Measurements from ENCODE around the gene UTP4.
"Not testable (repeated sequence)": the region's sequence is repeated elsewhere in the genome, so short reads cannot be mapped to it uniquely, and the experiment has no call there.

Gene UTP4

DNA sequence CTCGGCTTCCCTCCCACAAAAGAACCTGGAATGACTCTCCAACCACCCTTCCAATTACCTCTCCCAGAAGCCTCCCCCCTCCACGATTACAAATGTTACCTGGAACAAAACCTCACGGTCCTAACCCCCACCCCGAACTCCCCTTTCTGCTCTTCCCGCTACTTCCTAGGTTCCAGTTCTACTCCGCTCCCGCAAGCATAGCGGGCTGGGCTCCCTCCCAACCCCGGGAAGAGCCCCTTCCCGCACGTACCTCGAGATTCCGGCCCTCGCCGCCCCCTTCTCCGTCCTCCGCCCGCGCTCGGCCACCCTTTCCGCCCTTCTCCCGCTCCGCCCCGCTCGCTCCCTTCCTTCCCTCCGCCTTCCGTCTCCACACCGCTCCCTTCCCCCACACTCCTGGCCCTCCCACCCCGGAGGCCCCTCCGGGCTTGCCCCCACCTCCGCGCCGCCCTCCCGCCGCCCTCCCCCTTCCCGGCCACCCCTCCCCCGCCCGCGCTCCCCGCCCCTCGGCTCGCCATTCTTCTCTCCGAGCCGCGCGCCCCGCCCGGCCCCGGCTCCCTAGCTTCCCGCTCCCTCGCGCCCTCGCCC, 518 bp upstream of the UTP4 start:
- peak; percentile 69 for DNase-seq

DNA sequence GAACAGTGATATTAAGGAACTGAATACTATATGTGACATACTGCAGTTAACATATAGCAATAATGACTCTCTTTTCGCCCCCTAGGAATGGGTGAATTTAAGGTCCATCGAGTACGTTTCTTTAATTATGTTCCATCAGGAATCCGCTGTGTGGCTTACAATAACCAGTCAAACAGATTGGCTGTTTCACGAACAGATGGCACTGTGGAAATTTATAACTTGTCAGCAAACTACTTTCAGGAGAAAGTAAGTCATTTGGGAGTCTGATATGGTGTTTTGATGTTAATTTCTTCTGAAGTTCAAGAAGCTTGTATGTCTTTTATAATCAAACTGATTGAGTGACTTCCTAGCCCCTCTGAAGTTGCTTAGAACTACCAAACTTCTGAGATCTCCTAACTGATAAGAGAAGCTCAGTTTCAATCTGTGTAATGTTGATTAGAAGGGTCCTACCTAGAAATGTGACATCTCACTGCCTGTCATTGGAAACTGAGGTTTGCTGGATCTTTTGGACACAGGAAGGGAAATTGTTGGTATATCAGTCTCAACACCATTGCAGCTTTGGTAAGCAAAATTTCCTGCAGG, 1.0 kb downstream of the UTP4 start:
- no peak for DNase-seq

DNA sequence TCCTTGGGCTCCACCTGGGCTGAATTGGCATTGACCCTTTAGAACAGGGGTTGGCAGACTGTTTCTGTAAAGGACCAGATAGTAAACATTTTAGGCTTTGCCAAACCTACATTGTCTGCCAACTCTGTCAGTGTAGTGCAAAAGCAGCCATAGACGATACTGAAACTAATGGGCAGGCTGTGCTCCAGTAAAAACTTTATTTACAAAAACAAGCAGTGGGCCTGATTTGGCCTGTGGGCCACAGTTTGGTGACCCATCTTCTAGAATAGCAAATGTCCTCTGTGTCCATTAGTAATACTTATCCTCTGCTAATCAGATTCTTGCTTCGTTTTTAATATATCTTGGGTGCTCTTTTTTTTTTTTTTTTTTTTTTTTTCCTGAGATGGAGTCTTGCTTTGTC, 6.2 kb downstream of the UTP4 start:
- DNase-seq = no peak

DNA sequence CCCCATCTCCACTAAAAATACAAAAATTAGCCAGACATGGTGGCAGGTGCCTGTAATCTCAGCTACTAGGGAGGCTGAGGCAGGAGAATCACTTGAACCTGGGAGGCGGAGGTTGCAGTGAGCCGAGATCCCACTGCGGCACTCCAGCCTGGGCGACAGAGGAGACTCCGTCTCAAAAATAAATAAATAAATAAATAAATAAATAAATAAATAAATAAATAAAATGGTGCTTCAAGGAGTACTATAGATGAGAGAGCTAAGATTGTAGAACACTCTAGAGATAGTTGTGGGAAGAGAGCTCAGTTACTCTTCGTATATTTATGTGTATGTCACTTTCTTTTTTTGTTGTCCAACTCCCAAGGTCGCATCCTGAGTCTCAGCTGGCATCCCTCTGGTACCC, 7.0 kb downstream of the UTP4 start:
- not testable (repeated sequence) for DNase-seq

DNA sequence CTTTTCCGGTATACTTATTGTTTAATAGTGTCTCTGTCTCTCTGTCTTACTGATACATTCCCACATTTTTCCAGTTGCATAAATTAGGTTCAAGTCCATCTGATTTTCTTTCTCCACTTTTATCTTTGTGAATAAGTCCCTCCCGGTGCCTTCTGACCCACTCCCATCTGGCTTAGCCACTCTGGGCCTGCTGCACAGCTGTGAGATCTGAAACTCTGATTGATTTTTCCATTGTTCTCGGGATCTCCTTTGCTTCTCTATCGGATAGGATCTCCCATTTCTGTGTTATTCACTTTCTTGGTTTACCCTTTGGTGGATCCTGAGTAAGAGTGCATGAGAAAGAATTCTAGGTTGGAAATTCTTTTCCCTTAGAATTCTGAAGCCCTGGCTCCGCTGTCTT, 8.6 kb downstream of the UTP4 start:
- DNase-seq = no peak

DNA sequence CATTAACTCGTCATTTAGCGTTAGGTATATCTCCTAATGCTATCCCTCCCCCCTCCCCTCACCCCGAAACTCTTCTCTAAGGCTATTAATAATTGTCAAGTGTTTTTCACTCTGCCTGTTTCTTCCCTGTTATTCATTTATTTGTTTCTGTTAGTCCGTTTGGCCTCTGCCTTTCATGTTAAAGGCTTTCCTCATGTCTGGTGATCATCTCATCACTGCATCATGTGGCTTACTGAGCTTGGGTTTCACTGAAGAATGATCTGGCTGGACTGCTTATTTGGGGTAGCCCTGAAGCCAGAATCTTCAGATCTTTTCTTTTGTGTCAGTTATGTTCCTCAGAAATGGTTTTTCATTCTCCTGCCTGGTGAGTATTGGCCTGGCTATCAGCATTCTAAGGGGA, 9.5 kb downstream of the UTP4 start:
- no peak for DNase-seq

DNA sequence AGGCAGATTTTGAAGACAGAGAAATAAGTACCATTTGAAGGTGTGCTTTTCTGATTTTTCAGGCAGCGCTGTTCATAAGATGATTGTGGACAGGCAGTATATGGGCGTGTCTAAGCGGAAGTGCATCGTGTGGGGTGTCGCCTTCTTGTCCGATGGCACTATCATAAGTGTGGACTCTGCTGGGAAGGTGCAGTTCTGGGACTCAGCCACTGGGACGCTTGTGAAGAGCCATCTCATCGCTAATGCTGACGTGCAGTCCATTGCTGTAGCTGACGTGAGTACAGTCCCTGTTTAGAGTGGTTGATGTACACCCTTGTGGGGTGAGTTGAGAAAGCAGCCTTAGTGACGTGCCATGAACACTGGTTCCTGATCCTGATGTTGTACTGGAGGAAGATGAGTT, 10.7 kb downstream of the UTP4 start:
- DNase-seq = no peak

DNA sequence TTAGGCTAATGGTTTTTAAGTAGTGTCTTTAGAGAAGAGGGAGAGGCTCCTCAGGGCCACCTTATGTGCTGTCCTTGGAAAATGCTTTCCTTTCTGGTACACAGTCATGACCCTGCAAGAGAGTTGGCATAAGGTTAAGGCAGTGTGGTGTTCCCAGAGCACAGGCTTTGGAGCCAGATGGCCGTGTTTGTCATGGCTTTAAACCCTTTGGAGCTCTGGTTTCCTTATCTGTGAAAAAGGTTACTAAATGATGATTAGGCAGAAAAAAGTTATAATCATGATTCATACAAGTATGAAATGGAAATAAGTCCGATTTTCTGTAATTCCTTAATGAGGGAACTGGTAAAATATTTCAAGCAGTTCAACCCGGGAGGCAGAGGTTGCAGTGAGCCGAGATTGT, 13.2 kb downstream of the UTP4 start:
- DNase-seq = no peak

DNA sequence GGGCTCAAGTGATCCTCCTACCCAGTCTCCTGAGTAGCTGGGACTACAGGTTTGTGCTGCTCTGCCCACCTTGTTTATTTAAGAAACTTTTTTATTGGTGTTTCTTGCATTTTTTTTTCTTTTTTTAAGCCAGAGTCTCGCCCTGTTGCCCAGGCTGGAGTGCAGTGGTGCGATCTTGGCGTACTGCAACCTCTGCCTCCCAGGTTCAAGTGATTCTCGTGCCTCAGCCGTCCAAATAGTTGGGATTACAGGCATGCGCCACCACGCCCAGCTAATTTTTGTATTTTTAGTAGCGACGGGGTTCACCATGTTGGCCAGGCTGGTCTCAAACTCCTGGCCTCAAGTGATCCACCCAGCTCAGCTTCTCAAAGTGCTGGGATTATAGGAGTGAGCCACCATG, 17.2 kb downstream of the UTP4 start:
- not testable (repeated sequence) for DNase-seq

DNA sequence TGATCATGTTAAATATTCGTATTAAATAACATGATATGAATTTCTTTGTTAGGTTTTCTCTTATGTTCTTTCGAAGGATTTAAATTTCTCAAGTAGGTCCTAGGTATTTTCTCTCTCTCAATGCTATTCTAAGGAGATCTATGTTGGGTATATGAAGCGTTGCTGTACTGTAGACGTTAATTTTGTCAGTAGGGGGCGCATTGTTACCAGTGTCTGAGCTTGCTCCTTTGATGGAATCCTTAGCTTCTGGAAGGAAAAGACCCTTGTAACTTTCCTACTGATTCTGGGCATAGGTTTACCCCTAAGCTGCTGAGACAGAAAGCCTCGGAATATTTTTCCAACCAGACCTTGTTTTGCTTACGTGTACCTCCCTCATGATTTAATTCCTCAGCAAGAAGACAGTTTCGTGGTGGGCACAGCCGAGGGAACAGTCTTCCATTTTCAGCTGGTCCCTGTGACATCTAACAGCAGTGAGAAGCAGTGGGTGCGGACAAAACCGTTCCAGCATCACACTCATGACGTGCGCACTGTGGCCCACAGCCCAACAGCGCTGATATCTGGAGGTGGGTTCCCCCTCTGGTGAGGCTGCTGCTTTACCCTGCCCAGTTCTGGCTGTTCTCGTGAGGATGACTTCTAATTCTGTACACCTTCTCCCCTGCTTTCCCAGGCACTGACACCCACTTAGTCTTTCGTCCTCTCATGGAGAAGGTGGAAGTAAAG, 17.9 kb downstream of the UTP4 start:
- peak; percentile 23 for DNase-seq

DNA sequence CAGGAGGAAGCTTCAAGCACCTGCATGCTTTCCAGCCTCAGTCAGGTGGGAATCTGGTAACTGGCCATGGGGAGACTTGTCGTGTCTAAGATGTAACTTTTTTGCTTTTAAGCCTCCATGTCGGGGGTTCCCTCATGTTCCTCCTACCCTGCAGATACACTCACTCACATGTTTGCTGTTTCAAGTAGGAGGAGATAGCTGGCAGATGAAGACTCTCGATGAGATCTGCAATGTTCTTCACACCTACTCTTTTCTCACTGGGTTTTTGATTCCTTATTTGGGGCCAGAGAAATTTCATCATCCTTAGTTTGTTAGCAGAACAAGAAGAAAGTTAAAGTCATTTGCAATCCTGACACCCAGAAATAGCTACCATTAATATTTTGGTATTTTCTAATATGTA, 24.7 kb downstream of the UTP4 start:
- DNase-seq = no peak

DNA sequence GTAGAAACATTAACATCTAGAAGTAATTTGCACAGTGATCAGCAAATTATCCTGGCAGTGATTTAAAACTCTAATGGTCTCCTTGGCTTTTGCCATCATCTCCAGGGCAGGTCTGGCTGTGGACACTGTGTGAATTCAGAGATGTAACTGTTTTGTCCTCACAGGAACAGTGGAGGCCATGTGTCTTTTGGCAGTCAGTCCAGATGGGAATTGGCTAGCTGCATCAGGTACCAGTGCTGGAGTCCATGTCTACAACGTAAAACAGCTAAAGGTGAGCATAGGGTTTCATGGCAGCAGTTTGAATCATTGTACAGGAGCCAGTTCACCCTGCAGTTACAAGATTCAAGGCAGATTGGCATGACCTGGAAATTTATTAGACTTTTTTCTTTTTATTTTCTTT, 27.7 kb downstream of the UTP4 start:
- no peak for DNase-seq

DNA sequence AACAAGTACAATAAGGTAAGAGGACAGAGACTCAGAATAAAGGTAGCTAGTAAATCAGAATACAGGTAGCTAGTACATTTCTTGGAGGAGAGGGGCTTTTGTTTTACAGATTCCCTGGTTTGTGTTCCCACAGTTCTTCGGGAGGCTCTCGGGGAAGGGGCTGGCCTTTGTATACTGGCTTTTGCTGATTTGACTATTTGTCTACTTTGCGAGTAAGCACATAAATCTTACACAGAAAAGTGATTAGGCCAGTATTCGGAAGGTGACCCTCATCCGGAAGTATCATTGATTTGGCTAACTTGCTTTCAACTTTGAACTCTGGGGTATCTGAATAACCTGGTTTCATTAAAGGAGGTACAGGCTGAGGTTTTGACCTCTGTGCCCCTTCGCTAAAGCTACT, 33.1 kb downstream of the UTP4 start:
- DNase-seq = no peak

DNA sequence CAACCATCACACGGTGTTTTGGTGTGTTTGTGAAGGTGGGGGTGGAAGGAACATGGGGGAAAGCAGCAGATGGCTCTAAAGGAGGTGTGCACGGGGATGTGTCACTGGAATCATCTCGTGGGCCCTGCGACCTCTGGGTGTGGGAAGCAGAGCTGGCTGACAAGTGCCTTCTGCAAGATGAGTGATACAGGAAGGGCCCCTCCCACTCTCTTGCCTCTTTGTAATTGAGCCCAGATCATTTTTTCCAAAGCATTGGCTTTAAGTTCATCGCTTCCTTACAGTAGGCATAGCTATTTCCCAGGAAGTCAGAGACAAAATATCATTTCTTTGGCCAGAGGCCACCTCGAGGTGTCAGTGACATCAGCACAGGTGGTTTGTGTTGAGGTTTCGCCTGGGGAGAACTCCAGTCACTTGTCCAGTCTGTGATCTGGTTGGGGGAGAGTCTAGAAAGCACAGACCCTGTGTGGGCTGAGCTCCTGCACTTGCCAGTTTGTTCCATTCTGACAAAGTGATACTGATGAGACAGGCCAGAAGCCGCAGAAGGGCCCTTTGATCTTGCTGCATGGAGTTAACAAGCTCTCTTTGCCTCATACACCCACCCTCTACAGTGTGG, 33.9 kb downstream of the UTP4 start:
- DNase-seq = no peak

DNA sequence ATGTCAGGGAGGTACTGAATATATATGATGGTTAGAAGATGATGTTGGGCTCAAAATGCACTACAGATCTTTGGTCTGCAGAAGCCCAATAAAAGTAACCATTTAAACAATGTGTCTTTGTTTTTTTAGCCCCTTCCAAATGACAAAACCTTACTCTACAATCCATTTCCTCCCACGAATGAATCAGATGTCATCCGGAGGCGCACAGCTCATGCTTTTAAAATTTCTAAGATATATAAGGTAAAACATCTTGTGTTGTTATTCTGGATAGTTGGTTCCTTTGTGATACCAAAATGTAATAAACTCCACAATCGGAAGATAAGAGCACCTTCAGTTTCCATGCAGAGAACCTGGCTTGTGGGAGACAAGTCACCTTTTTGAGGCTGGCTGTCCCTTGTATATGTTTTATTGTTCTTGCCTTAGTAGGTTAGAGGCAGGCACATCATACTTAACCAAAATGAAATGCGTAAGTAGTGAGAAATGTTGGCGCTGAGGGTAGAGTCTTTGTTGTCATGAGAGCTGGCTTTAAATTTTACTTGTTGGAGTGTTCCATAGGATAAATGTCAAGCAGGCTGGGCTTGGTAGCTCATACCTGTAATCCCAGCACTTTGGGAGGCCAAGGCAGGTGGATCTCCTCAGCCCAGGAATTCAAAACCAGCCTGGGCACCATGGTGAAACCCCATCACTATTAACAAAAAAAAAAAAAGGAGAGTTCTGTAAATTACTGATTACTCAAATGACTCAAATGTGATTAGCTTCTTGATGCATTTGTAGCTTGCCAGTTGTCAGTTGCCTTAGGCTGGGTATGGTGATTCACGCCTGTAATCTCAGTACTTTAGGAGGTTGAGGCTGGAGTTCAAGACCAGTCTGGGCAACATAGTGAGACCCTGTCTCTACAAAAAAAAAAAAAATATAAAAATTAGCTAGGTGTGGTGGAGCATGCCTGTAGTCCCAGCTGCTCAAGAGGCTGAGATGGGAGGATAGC, 34.8 kb downstream of the UTP4 start:
- DNase-seq = no peak

DNA sequence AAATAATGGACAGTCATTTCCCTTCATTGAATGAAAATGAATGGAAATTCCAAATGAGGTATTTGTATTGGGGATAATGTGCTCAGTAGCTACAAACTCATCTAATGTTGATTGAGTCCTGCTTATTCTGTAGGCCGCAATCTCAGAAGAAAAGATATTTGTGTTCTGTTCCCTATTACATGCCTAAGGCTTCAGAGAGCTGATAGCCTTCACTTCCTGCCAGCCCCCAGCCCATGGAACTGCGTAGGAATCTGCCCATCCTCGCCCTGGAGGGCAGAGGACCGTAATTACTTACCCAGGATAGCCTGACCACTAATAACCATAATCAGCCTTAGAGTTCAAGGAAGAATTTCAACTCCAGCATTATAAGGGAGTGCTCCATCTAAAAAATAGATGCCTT, 36.6 kb downstream of the UTP4 start:
- no peak for DNase-seq

DNA sequence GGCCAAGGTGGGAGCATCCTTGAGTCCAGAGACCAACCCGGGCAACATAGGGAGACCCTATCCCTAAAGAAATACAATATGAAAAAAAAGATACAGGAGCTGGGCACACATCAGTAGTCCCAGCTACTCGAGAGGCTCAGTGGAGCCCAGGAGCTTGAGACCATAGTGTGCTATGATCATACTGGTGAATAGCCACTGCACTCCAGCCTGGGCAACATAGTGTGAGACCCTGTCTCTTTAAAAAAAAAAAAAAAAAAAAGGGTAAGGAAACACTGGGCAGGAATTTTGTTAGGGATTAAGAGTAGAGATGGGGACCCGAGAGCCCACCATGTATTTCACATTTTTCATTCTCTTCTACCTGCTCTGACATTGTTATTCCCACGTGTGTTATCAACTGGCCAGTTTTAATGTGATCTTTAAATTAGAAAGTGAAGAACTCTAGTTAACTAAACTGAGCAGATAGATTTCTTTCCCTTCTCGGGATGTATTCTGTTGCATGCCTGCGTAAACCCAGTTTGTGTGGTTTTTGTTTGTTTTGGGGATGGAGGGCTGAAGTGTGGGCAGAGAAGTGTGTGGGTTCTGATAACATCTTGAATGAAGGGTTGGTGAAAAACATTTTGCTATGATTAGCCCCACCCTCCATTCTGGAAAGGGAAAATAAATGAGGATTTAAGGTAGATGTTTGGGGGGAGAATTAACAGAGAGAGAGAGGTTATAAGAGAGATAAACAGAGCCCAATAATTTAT, 37.3 kb downstream of the UTP4 start:
- DNase-seq = no peak

DNA sequence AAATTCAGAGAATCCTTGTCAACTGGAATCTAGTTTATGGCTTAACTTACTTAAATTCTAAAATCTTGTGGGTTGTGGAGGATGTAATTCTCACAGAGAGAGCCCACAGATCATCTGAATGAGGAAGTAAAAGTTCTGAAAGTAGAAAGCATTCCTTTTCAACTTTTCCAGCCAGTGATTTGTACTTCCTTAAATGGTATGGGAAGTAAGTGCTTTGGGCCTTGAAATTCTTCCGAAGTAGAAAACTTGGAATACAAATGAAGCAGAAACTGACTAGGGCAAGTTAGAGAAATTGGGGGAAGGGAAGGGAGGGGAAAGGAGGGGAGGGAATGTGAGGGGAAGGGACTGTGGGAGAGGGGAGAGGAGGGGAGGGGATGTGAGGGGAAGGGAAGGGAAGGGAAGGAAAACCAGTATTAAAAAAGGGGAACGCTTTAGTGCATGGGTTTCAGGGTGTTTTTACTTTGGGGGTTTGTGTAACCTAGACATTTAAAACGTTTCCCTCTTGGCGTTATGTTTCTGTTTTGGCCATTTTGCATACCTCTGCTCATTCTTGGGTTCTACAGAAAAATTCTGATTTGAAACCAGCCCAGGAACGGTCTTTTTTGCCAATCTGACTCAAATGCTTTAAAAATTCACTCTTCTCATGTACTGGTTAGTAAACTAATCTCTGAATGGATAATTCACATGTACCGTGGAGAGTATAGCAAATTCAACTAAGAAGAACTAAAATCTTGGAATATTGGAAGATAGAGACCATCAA, 39.1 kb downstream of the UTP4 start:
- no peak for DNase-seq

DNA sequence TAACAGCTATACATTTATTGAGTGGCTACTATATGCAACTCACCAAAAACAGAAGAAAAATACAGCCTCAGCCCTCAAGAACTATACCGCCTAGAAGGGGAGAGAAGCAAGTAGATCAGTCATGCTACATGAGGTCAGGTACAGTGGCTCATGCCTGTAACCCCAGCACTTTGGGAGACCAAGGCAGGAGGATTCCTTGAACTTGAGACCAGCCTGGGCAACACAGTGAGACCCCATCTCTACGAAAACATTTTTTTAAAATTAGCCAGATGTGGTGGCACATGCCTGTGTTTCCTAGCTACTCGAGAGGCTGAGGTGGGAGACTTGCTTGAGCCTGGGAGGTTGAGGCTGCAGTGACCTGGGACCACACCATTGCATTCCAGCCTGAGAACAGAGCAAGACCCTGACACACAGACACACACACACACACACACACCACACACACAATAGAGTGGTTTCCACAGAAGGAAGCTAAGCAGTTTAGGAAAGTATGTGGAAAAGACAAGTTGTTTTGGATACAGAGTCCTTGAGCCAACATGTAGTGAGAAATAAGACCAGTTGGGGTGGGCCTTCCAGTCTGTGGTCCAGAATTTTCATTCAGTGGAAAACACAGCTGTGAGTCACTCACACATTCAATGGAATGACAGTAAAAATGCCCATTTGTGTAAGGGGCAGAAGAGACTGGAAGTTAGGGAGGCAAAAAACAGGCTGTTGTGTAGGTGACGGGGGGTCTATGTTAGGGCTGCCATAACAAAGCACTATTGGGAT, 43.8 kb downstream of the UTP4 start:
- no peak for DNase-seq

DNA sequence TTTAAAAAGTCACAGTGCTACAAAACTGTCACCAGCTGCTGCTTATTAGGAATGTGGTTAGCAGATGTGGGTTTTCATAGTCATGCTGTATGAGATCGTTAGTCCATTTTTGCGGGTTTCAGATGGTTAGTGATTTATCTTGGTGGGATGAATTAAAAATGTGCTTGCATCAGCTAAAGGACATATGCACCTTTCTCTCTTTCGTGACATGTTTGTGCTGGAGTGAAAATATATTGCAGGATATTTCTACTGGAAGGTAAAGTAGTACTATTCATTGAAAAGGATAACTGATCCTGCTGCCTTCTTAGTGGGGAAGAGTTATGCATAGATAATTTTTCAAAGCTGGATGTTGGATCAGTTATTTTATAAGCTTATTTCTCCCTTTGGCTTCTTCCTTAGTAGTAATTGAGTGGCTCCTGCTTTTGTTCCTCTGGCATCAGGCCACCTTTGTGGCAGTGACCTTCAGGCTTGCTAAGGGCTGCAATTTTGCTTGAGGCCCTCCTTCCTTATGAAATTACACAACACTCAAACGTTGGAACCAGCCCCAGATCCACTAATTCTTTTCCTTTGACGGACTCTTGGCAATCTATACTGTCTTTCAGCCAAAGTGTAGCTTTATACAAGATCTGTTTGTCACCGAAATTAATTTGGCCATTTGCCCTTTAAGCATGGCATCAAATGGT, 47.0 kb downstream of the UTP4 start:
- DNase-seq = no peak

Data from CD4-positive, alpha-beta T cell treated with Interleukin-15 for 1 hour (primary cell).